ENCODE data around the gene NTSR1.

Gene NTSR1

DNA sequence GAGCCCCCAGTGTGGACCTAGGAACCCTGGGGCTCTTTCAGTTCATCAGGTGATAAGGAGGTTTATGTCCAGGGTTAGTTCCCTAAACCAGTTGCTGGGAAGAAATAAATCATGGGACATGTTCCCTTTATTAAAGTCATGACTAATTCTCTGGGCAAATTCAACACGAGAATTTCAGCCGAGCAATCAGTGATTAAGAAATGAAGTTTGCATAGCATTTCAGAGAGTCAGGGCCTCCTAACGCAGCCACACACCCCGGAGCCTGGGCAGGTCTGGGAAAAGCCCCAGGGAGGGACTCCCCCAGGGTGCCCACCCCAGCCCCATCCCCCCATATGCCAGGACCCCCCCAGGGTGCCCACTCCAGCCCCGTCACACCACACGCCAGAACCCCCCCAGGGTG lies 46.2 kb upstream of the NTSR1 start:
- no peak for DNase-seq

GRCh38 chr20:62663145-62664018 lies 45.3 kb upstream of the NTSR1 start:
- peaks cover 15% of the 10 kb centered on the region for H3K36me3 ChIP-seq

More for the DNA sequence above, 46.2 kb upstream of the NTSR1 start:
- H3K4me1 ChIP-seq = peaks cover 7% of the 10 kb centered on the region
- no peak for TF ChIP-seq CTCF (IDR thresholded peaks at IDR 0.05; ENCODE audit: low read depth, low read length)
- H3K9me3 ChIP-seq = no peaks in the 10 kb centered on the region
- H3K36me3 ChIP-seq = peaks cover 22% of the 10 kb centered on the region
- no peaks in the 10 kb centered on the region for H3K27me3 ChIP-seq
- no peak overlapping the region for H3K4me3 ChIP-seq (ENCODE audit: low read depth, low read length)

GRCh38 chr20:62664019-62664971 lies 44.3 kb upstream of the NTSR1 start:
- Histone ChIP-seq H3K4me1 (no peaks in the 10 kb centered on the region), H3K4me3 (ENCODE audit: low read depth, low read length) (no peak overlapping the region), H3K27me3 (no peaks in the 10 kb centered on the region), H3K36me3 (peaks cover 18% of the 10 kb centered on the region), H3K9me3 (no peaks in the 10 kb centered on the region)
- DNase-seq = no peak
- no peak for TF ChIP-seq CTCF (IDR thresholded peaks at IDR 0.05; ENCODE audit: low read depth, low read length)

More at GRCh38 chr20:62663145-62664018, 45.3 kb upstream of the NTSR1 start:
- DNase-seq = no peak
- Histone ChIP-seq H3K4me3 (ENCODE audit: low read depth, low read length) (no peak overlapping the region), H3K27me3 (no peaks in the 10 kb centered on the region), H3K9me3 (no peaks in the 10 kb centered on the region), H3K4me1 (peaks cover 5% of the 10 kb centered on the region)
- no peak for TF ChIP-seq CTCF (IDR thresholded peaks at IDR 0.05; ENCODE audit: low read depth, low read length)

DNA sequence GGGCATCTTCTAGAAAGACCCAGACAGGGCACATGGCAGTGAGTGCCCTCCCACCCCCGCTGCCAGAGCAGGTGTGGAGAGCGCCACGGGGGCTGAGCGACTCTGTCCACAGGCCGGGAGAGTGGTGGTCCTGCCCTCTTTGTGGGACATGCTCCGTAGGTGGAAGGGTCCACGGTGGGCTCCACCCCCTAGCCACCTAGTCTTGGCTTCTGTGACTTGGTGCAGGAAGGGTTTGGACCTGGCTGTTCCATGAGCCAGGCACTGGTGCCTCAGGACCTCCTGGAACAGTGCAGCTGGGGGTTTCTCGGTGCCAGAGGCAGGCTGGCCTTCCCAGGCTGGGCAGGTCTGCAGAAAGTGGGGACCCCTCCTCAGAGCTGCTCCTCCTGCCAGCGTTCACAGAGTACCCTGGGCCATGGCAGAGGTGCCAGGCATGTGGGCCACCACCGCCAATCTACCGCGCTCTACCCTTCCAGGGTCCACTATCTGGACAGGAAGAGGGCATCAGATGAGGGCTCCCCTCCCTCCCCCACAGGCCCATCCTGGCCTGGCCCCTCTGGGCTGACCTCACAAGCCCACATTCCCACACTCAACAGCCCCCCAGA lies 43.4 kb upstream of the NTSR1 start:
- no peak overlapping the region for H3K4me3 ChIP-seq (ENCODE audit: low read depth, low read length)
- H3K4me1 ChIP-seq = no peaks in the 10 kb centered on the region
- no peaks in the 10 kb centered on the region for H3K27me3 ChIP-seq
- no peak for DNase-seq
- peaks cover 28% of the 10 kb centered on the region for H3K36me3 ChIP-seq
- no peak for TF ChIP-seq CTCF (IDR thresholded peaks at IDR 0.05; ENCODE audit: low read depth, low read length)
- no peaks in the 10 kb centered on the region for H3K9me3 ChIP-seq

DNA sequence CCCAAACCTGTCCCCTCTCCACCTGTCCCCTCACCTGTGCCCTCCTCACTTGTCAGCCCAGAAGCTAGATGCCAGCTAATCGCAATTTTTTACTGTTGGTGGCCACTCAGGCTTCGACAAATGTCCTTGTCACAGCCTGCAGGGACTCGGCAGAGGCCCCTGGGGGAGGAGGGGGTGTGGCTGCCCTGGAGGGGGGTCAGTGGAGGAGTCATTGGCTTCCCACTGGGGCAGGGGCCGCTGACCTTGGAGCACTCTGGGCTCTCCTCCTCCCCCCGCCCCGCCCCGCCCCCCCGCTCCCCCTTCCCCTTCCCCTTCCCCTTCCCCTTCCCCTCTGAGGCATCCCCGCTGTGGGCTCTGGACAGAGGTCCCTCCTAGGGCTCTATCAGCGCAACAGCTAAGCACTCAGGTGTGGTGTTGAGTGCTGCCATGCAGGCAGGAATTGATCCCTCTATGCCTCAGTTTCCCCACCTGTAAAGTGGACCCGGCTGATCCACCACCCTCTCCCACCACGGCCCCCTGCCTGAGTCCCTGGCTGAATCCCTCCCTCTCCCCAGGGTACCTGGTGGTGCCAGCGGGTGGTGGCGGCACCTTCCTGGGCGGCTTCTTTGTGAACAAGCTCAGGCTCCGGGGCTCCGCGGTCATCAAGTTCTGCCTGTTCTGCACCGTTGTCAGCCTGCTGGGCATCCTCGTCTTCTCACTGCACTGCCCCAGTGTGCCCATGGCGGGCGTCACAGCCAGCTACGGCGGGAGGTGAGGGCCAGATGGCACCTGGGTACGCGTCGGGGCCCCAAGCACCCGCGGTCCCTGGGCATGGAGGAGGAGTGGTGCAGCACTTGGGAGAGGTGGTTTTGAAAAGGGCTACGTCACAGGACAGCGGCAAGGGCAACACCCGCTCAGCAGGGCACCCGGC lies 42.6 kb upstream of the NTSR1 start:
- Histone ChIP-seq H3K4me1 (no peaks in the 10 kb centered on the region), H3K9me3 (no peaks in the 10 kb centered on the region), H3K4me3 (ENCODE audit: low read depth, low read length) (no peak overlapping the region), H3K36me3 (peaks cover 36% of the 10 kb centered on the region), H3K27me3 (no peaks in the 10 kb centered on the region)
- TF ChIP-seq CTCF (IDR thresholded peaks at IDR 0.05; ENCODE audit: low read depth, low read length) = no peak
- DNase-seq = no peak

Measured in BE2C (cell line).